Measurements from ENCODE around the gene DEXI.

GRCh38 chr16:10976634-10977033, 34.4 kb upstream of the DEXI start:
- TF ChIP-seq CTCF (IDR thresholded peaks at IDR 0.05; ENCODE audit: insufficient read depth, low read length, poor library complexity, severe bottlenecking) (no peak), EZH2phosphoT487 (conservative IDR thresholded peaks at IDR 0.05; ENCODE audit: low read length) (no peak)
